HG03342 (cell line): ENCODE measurements around the gene AGMAT.

ENCODE experiments used
- ATAC-seq: cut with Tn5 transposase; IDR thresholded peaks from one replicate; pipeline ENCODE4 v1.9.1; 2021; ENCODE audit warnings: mild to moderate bottlenecking, moderate library complexity; ENCODE audit not compliant: unreplicated experiment

AGMAT gene

DNA sequence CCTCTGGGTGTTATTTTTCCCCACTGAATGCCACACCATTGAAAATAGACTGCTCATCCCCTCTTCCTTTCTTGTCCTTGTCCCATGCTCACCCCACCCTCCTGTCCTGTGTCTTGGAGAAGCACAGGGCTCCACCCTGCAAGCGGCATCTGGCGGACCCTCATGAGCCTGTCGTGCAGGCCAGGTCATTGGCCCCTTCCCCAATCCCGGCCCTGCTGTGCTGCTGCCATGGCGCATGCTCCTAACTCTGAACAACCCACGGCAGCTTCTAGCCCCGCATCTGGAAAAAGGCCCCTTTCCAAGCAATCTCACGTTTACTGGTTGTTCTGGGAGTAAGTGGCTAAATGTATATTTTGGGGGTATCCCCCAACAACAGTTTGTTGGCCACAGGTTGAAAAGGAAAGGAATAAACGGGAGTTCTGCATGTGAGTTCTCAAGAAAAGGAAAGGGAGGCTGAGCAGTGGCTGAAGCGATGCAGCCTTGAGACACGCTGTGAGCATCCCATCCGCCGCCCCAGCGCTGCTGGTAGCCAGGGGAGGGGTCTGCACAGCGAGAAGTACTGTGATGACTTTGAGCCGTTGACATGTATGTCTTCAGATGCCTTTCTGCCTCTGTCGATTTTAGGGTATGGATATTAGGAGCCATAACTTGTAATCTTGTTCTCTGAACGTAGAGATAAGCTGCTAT is 16.3 kb downstream of the AGMAT start:
- no peak for ATAC-seq

DNA sequence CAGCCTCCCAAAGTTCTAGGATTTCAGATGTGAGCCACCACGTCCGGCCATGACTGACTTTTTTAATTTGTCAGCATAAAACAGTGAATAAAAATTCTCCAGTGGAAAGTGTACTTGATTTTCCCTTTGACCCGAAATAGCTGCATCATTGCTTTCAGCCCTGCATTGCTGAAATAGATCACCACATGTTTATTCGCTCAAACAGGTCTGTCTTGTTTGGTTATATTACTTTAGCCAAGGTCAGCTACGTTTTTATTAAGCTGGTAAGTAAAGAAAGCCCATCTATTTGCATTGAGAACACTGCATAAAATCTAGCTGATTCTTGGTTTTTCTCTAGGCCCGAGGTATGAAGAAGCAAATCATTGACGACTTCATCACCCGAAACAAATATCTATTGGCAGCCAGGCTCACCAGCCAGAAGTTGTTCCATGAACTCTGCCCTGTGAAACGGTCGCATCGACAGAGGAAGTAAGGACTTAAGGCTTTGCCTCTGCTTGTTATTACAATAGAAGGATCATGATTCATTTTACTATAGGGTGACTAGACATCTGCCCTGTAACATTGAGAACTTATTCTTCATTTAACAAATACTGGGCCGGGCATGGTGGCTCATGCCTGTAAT is 25.6 kb downstream of the AGMAT start:
- no peak for ATAC-seq

- no peak for ATAC-seq
Measured at GRCh38 chr1:15558516-15558915, 26.3 kb downstream of the AGMAT start.

- ATAC-seq, result no peak
Measured at GRCh38 chr1:15557594-15557993, 27.3 kb downstream of the AGMAT start.

DNA sequence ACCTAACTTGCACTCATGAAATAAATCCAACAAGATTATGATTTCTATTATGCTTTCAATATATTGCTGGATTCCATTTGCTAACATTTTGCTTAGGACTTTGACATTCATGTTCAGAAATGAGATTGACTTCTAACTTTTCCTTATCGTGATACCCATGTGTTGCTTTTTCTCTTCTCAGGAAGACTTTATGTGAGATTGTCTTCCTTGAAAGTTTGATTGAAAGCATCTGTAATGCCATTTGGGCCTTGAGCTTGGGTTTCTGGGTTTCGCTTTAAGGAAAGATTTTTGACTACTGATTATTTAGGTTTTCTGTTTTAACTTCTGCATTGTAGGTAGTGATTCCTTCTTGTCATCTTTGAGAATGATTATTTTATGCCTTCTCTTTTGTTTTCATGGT is 27.8 kb downstream of the AGMAT start:
- ATAC-seq, result no peak

DNA sequence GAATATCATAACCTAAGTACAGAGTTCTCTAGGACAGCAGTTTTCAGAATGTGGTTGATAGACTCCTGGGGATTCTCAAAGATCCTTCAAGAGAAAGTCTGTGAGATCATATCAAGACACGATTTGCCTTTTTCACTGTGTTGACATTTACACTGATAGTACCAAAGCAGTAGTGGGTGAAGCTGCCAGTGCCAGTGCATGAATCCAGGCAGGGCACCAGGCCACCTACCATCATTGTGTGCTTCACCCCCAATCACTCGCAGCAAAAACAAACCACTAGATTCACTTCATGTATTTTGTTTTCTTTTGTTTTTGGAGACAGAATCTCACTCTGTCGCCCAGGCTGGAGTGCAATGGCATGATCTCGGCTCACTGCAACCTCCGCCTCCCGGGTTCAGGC is 34.3 kb downstream of the AGMAT start:
- ATAC-seq, result no peak

GRCh38 chr1:15546641-15547040 is 38.2 kb downstream of the AGMAT start:
- ATAC-seq, result no peak

- ATAC-seq, result no peak
Measured at GRCh38 chr1:15543589-15544568, 41.0 kb downstream of the AGMAT start.

DNA sequence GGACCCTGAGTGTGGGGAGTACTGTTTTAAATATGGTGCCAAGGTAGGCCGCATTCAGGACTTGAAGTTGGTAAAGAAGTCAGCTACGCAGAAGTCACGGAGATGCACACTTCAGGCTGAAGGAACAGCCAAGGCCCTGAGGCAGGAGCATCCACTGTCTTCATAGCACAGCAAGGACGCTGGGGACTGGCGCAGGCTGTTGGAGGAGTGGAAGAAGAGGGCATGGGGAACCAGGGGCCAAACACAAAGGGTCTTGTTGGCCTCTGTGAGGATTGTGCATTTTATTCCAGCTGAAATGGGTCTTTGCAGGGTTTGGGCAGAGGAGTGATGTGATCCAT is 41.6 kb downstream of the AGMAT start:
- ATAC-seq, result no peak

- no peak for ATAC-seq
Measured at GRCh38 chr1:15542388-15543250, 42.2 kb downstream of the AGMAT start.

DNA sequence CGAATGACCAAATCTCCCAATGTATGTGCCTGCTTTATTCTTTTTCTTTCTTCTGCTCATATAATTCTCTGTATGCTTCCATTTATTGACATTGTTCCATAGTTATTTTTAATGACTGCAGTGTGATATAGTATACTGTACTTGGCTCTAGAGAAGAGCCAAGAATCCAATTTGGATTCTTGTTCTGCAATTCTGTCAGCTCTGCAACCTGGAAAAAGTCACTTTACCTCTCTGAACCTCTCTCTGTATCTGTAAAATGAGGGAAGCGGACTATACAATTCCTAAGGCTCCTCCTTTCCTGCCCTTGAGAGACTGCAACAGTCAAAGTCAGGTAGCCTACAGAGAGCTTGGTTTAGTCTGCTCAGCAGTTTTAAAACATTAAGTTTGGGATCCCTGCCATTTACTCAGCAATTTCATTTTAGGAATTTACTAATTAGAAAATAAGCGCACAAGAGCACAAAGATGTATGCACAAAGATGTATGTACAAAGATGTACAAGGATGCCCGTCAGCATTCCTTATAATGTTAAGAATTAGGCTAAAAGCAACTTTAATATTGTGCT is 43.5 kb downstream of the AGMAT start:
- no peak for ATAC-seq

DNA sequence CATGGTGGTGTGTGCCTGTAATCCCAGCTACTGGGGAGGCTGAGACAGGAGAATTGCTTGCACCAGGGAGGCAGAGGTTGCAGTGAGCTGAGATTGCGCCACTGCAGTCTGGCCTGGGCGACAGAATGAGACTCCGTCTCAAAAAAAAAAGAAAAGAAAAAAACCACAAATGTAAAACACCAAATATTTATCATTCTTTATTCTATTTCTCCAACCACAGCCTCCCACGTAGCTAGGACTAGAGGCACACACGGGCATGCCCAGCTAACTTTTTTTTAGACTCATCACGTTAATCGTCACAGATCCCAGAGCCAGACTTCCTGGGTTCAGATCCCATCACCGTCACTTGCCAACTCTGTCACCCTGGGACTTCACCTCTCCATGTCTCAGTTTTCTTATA is 44.7 kb downstream of the AGMAT start:
- ATAC-seq, result no peak

DNA sequence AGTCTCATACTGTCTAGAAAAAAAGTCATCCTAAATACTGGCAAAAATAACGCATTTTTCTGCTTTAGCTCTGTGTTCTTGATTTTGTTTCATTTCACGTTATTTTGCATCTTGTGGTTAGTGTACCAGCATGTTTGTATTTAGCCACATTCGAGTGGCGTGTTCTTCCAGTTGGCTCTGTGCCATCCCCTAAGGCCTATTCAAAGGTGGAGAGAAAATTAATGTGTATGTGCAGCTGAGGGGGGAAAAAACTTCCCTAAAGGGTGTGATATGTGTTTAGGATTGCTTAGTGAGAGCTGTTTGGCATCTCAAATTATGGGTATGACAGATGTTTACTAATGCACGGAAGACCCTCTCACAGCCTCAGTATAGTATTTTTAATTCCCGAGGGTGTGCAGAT is 46.1 kb downstream of the AGMAT start:
- no peak for ATAC-seq

DNA sequence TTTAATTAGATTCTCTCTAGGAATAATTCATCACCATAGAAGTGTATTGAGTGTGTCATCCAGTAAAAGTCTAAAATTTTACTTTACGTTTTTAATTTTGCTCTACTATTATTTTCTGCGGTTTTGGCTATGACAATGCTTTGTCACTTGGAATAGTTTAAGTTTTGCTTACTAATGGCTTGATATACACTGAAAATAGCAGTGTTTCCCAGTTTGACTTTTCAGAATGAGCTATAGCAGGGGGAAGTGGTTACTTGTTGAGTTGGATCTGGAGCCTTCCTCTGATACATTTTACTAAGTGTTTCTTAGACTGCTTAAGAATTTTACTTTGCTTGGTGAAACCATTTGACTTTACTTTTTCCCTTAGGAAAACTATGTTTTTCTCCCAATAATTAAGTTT is 53.2 kb downstream of the AGMAT start:
- ATAC-seq, result no peak

DNA sequence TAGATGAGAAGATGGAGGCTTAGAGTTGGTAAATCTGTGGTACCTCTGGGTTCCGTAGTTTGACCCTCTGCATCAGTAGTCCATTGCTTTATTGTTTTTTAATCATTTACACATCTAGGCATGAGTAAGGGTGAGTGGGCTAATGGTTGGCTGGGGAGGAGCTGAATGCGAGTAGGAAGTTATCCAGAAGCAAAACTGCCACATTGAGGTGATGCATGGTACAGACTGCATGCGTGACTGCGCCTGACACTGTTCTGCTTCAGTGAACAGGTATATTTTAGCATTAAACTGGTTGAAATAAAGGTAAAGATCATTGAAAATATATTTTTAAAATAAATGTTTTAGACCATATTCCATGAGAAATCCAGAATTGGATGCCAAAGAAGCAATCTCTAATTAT is 53.8 kb downstream of the AGMAT start:
- no peak for ATAC-seq

DNA sequence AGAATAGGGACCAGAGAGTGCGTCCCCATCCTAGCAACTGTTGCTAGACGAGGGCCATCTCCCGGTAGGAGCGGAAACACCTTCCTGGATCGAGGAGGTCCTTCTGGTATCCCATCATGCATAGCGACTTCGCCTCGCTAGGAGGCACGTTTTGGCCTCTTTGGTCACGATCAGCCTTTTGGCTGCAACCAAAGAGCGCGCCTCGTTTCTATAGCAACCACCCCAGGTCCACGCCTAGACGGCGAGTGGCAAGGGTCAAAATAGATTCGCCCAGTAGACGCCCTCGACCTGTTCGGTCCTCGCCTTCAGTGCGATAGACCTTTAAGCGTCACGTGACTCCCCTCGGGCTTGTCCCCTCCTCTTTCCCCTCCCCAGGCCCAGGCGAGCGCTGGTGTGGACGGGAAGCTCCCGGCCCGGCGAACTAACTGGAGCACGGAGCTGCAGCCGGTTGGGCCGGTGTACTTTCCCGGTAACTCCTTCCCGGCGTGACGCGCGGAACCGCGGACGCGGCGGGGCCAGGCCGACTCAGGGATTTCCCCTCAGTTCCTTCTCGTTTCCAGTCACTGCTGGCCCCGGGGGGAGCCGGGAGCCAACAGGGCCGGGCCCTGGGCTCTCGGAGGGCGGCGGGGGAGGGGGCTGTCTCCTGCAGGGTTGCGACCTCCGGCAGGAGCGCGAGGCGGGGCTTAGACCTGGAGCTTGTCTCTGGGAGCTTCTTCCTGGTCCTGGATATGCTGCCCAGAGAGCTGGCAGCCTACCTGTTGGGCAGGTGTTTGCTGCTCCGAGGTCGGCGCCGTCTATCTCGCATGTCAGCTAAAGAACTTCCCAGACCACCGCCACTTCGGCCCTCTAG is 58.1 kb downstream of the AGMAT start, which contains the start of gene DNAJC16:
Gene DNAJC16 (plus strand): TSS at position 359 of the 850 bp plus-strand sequence. CDS start 2,258 bp downstream, outside the sequence.
- peak; percentile 52 for ATAC-seq

DNA sequence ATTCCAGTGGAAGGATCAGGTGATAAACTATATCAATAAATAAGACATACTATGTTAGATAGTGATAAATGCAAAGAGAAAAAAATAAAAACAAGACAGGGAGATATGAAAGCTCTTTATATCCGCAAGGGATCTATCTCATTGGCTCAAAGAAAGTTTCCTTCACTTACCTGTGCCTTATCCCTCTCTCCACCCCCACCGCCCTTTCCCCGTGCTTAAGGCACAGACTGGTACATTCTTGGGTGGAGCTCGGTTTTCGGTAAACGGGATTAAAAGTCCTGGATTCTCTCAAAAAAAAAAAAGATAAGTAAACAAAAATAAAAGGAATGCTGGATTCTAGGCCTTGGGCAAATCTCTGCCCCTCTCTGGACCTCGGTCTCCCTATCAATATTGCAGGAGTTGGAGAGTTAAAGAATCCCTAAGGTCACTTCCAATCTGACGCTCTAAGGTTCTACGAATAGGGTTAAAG is 58.8 kb downstream of the AGMAT start:
- no peak for ATAC-seq

DNA sequence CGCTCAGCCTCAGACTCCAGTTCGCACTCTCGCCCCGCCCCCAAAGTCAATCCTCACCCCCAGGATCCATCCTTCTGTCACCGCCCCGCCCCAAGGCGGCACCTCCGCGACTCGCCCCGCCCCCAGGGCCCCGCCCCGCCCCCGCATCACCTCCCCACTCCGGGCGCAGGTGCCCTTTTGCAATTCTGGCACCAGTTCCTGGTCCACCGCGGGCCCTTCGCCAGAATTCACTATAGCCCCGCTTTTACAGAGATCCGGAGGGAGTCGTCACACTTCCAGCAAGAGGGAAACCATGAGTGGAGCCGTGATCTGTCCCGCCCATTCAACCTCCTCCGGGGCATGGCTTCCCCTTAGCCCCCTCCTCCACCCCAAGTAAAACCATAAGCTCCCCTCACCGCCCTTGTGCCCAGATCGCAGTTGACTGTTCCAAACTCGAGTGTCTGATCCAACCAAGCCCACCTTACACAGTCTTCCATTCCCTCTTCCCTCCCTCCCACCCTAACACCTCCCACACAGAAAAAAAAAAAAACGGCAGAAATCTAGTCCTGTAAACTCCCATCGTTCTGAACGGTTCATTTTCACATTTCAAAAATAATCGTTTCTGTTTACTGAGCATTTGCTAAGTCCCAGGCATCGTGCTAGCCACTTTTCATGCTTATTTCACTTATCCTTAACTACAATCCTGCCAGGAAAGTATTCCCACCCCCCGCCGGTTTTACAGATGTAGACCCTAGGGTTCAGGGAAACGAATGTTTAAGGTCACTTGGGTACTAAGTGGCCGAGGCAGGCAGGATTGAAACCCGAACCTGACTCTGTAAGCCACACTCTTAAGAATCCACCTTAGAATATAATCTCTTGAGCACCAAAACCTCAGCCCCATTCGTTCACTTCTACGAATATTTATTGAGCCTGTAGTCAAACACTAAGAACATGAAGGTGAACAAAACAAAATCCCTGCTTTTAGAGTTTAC is 59.5 kb downstream of the AGMAT start:
- ATAC-seq, result peak; percentile 0
